DMS153 treated with DMSO at 0.1 percent for 48 hours (cell line): Measurements from ENCODE around the gene FRMD5.

Experiments used
- DNase-seq: peaks from one replicate; lab custom pipeline; 2025; ENCODE audit not compliant: unreplicated experiment; lab: John Stamatoyannopoulos, UW

Gene FRMD5

DNA sequence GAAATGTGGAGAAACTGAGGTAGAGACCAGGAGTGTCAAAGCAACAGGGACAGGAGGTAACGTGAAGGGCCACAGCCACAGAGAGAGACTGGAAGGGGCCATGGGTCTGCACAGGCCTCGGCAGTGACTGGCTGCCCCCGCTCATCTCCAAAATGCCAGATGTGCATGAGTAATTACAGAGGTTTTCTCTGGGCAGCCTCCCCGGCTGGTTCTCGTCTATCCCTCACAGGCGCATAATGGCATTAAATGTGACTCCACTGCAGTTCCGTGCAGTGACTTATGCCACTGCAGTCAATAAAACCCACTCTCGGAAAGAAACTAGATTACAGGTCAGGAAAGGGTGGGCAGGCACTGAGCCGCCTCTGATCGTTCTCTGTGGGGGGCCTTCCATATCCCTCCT lies 293.6 kb downstream of the FRMD5 start:
- DNase-seq: no peak

DNA sequence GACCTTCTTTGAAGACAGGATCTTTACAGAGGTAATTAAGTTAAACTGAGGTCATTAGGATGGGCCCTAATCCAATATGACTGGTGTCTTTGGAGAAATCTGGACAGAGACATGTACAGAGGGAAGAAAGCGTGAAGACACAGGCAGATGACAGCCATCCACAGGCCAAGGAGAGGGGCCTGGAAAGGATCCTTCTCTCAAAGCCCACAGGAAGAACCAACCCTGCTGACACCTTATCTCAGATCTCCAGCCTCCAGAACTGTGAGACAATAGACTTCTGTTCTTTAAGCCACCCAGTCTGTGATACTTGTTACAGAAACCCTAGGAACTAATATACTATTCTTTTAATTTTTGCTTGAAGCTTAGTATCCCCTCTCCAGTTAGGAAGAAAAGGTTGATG lies 294.1 kb downstream of the FRMD5 start:
- DNase-seq: no peak

DNA sequence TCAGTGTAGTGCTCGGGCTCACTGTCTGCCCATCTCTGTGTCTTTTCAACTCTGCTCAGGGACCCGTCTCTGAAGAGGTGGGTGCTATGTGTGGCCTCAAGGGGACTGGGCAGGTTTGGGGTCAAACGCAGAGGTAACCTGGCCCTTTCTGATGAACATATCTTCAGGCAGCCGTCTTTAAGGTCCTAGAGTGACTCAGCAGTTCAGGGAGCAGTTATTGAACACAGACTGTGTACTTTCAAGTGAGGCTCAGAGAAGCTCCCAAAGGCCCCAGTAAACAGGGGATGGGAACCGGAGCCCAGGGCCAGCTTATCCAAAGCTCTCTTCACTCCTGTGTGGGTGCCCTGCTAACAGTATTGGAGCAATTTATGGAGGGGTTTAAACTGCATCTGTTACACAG lies 295.1 kb downstream of the FRMD5 start:
- DNase-seq: no peak

DNA sequence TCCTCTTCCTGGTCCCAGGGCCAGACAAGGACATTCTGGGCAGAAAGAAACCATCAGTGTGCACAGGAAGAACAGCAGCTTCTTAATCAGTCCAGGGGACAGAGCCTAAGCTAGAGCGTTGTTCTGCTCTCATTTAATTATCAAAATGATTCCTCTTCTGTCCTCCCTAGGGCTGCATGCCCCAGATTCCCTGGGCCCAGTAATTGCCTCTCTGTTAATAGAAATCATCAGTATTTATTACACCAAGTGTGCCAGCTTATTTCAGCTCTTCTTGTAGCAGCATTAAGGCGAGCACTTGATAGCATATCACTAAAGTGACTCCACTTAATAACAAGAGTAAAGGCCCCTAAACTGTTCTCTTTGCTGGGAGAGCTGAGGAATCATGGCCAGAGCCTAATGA lies 296.2 kb downstream of the FRMD5 start:
- no peak for DNase-seq

DNA sequence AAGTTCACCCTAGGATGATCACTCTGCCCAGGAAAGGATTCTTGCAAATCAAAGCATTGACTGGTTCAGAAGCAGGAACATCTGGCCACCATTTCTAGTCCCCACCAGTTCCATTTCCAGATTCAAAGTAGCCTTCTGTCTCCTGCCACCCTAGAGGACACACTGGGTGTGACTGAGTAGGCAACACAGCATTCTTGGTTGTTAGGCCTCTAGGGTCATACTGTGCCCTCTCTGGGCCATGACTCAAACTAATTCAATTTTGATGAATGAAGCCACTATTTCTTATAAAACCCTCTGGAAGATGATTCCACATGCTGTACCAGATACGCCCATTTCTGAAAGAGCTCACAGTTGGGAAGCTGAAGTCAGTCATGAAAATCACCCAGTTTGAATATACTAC lies 298.5 kb downstream of the FRMD5 start:
- DNase-seq: no peak

DNA sequence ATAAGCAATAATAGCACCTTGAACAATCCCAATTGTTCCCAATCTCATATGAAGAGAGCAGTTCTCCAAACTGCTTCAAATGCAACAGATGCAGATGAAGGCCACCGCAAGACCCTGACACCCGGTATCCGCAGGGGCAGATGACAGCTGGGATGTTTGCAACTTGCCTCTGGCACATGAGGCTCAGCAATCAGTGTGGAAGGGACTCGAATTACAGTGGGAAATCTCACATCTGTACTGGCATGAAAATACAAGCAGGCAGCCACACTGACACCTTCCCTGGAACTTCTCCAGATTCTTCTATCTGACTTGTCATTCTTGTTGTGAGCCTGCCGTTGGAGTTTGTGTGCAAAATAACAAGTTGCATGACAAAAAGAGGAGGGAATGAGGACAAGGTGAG lies 299.5 kb downstream of the FRMD5 start:
- DNase-seq: no peak

DNA sequence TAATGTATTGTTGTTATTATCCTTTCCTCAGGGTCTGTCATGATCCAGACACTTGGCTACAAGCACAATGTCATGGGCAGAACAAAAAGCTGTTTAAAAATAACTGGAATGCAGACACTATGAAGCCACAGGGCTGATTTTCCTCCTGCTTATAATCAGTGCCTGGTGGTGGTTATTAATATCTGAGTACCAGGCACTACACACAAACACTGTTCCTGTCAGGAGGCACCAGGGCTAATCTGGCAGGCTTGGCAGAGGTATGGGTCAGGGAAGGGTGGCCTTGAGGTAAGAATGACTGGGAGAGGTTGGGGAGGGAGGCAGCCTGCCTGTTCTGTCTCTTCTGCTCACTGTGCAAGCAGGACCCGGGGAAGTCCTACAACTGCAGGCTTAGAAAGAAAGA lies 301.1 kb downstream of the FRMD5 start:
- DNase-seq: no peak

DNA sequence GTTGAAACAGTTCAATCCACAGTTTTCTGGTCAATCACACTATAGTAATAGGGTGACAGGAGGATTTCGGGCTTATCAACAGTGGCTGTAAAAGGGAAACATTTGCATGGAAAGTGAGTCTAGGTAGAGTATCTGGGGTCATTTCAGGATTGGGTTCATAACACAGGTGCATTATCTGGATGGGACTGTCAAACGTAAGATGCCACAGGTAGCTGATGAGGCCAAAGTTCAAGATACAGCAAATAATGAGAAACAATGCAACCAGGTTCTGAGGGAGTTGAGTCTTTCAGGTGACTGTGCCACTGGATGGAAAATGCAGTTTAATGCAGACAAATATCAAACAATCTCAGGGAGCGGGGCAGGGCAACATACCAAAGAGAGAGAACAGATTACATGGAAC lies 306.0 kb downstream of the FRMD5 start:
- DNase-seq: no peak

DNA sequence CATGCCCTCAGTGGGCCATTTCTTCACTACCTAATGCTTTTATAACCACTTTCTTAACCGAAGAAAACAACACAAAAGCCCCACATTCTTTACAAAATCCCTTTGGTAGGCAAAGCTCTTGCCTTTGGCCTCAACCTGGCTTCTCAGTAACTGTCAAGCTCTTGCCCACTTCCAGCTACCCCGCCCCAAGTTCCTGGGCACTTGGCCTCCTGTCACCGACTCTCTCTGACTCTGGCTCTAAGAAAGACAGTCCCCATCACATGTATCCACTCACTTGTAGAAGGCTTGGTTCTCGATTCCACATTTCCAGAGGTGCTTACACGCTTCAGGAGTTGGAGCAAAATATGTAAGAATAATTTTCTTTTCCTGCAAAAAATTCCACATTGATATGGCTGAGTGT lies 307.2 kb downstream of the FRMD5 start:
- no peak for DNase-seq

DNA sequence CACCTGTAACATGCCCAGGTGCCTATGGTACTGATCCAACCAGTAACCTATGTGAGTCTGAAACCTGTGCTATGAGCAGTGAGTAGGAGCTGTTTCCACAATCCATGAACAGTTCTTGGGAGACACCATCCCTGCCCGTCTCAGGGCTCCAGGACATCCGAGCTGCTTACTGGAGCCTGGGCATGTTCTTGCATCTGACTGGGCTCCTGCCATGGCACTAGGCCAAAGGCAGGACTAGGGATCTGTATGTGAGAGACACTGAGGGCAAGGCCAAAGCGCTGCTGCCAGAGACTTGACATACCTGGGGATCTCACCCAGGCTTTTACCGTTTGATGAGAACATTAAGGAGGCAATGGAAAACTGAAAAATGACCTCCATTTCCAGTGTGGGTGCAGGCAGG lies 308.5 kb downstream of the FRMD5 start:
- DNase-seq: no peak

DNA sequence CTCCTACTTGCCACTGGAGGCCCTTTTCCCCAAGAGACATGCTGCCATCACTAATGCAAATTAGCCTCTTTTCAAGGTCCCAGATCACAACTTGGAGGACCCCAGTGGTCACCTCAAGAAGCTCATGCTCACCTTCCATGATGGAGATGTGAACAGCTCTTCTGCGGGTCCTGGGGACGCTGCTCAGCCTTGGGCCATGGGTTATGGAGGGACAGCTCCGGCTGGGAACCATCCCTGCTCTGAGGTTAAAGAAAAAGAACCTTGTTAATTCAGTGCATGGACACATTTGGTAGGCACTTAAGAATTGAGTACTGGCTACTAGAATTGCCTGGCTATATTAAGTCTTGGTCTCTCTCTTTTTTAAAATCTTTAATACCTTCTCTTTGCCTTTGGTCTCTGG lies 311.5 kb downstream of the FRMD5 start:
- DNase-seq: no peak

DNA sequence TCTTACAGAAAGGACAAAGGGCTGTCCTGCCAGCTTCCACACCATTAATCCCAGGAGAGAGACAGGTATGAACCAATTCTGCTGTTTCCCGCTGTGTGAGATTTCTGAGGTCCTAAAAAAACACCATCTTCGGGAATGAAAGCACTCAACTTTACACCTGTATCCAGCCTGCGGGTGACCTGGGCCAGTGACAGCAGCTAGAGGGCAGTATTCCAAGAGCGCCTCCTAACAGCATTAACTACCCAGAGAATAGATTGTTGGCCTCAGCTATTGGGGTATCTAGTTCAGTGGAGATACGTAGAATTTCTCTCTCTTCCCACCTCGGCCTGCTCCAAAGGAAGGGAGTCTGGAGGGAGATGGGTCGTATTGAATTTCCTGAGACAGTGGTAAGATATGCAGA lies 313.1 kb downstream of the FRMD5 start:
- no peak for DNase-seq

DNA sequence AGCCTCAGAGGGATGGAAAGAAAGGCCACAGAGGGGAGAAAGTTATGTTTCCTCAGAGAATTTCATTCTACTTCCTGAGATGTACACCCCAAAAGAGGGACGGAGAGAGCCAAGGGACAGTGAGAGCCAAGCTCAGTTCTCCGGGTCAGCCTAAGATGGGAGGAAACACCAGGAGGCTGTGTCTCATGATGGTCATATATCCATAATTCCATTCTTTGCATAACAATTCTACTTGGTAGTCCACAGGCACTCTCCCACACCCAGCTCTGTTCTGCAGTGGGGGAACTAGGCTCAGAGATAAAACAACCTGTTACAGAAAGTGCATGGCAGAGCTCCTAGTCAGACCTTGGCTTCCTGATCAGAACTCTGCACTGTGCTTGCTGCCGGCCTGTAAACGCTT lies 313.8 kb downstream of the FRMD5 start:
- no peak for DNase-seq

DNA sequence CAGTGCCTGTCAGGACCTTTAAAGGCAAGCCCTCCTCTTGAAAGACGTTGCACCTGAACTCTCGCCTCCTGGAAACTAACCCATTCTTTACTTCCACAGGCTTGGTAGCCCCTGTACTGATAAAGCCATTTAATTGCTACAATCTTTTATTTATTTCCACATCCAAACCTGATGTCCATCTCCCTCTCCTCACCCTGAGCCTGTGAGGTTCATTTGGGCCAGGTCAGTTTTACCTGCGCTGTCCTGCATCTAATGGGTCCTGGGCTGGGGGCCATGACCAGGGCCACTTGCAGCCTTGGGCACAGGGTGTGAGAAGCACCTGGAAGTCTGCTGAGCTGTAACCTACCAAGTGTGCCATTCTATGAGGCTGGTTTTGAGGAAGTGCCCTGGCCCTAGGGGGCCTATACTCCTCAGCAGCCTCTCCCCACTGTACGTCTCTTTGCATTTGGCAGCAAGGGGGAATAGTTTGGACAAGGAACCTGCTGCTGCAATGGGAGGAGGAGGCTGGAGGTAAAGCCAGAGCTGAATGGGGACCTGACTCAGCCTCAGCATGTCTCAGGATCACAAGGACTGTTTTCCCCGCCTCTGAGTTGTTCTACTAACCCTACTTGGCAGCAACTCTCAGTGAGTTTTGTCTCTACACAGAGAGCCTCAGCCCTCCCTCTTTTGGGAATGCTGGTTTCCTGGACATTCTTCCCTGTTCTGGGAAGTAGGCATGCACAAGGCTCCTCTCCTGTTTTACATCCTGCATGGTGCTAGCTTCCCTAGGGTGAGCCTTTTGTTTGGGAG lies 314.5 kb downstream of the FRMD5 start:
- DNase-seq: no peak

DNA sequence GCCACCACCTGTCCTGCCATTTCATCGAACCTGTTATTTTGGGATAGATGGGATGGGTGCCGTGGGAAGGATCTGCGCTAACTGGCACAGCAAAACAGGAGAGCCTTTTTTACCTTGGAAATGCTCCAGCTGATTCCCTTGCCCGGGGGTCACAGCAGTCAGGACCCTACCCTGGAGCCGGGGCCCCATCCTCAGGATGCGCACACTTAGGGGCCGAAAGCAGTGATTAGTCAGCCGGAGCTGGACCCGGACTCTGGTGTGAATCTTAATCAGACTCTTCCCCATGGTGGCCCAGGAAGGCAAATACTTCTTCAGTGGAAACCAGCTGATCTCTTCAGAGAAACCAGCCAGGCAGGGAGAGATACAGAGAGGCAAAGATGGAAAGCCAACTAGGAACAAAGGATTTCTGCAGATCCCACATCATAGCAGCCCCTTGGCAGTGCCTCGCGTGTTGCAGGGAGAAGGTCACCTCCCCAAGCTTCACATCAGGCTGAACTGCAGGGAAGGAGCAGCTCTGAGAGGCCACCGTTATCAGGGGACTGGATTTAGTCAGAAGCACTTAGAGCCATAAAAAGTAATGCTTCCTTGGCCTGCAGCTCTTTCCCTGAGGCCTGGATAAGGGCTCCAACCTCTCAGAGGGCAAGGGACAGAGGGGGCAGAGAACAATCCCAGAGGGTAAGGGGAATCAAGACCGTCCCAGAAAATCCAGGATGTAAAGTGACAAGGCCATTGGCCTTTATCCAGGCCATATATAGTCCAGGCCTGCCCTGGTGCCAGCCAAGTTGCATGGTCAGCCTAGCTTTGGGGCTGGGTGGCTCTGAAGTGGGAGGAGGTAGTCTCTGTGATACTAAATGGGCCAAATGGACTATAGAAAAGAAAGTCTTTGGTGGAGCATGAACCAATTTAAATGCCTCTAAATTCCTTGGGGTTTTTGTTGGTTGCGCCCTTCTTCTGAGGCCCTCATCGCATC lies 315.4 kb downstream of the FRMD5 start:
- no peak for DNase-seq

DNA sequence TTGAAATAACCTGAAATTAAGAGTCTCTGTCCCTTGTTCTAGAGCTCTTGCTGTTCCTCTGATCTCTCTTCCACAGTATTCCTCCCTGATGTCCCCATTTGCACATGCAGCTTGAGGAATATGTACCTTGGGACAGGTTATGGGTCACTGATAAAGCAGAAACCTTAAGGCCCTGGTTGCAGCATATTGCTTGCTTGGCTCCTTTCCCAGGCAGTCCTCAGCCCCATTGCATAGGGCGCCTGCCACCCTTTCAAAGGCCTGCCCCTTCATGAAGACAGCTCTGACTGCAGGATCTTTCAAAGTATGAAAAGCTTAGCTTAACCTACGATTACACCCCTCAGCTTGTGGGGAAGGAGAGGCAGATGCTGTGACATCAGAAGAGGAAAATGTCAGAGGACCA lies 316.6 kb downstream of the FRMD5 start:
- DNase-seq: no peak

DNA sequence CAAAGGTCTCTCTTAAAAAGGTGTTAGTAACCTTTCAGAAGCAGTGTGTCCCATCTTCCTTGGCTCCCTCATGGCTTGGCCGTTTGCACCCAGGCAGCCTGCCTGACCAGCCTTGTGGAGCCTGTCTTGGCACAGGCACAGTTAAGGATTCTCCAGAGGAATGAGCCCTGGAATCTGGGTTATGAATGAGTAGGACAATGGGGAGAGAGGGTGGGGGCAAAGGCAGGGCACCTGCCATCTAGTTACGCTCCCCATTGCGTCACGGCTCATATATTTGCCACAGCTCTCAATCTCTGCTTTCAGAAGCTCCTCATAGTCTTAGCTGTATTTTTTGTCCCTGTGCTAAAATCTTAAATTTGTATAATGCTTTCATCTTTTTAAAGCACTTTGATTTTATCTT lies 317.7 kb downstream of the FRMD5 start:
- DNase-seq: no peak

DNA sequence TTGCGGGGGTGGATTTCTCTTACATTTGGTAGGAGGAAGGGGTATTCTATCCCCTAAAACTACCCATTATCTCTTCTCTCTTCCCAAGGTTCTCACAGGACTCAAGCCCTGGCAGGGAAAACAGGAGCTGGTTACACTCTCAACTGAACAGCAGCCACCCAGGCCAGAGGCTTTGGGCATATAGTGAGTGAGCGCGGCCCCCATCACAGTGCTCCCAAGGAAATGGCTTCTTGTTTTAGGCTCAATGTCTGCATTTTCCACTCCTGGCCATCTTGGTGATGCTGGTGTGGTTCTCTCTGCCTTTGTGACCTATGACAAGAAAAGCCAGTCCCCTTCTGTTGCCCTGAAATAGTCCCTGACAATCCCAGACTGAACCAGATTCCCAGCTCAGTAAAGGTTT lies 318.2 kb downstream of the FRMD5 start:
- no peak for DNase-seq

DNA sequence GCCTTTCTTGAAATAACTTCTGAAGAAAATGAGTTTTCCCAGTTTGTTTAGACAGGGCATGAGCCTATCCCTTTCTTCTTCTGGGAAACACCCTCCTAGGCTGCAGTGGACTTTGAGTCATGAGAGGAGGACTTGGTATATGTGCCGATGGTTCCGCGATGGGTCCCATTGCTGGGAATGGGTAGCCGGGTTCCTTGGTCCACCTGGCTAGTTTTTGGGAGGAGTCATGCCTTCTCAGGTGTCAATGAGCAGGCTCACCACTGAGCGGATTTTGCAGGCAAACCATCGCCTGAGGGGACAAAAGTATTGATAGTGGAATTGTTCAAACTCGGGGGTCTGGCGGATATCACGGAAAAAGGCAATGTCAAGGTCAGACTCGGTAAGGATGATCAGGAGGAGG lies 321.4 kb downstream of the FRMD5 start:
- DNase-seq: no peak

DNA sequence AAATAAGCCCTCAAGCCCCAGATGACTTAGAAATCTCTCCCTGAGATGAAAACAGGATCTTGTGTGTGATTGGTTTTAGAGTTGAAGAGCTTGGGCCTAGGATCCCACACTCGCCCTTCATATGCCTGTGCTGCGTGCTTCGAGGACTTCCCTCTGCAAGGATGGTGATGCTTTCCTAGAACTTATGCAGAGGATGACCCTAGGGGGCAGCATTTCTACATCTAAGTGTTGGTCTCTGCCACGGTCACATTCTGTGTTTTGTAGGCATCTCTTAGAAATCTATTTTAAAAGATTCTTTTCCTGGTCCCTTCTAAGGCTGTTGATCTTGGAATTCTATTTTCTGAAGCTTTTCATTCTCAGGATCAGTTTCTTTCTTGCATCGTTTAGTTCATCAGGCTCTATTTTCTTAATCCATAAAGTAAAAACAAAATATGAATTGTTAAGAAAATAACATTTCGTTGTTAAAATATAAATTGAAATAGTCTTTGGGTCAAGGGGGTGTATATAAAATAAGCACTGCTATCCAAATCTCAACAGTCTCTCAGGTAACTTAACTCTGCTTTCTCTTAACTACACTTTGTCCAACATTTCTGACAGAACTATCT lies 322.6 kb downstream of the FRMD5 start:
- no peak for DNase-seq

DNA sequence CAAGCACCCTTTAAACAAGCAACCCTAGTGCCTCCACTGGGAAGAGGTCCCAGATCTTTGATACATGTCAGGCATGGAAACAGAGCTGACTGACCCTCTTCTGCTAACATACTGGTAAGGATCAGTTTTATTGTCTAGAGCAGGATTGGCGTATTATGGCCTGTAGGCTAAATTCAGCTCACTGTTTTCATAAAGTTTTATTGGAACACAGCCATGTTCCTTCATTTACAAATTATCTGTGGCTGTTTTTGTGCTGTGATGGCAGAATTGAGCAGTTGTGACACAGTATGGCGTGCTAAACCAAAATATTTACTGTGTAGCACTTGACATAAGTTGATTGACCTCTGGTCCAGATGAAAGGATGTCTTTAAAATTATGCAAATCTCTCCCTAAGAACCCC lies 323.2 kb downstream of the FRMD5 start:
- no peak for DNase-seq

DNA sequence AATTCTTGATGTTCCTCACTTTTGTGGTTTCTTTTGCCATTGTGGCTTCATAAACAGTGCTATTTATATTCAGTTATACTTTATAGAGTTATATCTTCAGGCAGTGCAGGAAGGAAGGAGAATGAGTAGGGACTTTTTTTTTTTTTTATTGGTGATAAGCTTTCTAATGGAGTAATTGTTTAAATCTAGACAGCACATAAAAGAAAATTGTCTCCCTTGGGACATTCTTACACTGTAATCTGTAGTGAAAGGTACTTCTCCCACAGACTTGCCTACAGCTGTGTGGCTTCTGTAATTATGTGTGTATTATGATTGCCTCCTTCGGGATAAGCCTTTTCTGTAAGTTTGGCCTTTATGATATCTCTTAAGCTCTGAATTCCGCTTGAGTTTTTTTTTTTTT lies 326.7 kb downstream of the FRMD5 start:
- DNase-seq: no peak
